Measurements from ENCODE around the gene ROR2.
A peak's percentile ranks its signal among the peaks of the same experiment; 100 is the strongest.
"Not testable (repeated sequence)": the region's sequence is repeated elsewhere in the genome, so short reads cannot be mapped to it uniquely, and the experiment has no call there.

Gene ROR2

DNA sequence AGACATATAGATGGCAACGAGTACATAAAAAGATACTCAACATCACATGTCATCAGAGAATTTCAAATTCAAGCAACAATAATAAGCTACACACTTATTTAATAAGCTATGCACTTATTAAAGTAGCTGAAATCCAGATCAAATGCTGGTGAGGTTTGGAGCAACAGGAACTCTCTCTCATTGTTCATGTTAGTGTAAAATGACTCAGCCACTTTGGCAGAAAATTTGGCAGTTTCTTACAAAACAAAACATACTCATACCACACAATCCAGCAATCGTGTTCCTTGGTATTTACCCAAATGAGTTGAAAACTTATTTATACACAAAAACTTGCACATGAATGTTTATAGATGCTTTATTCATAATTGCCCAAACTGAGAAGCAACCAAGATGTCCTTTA lies 394.9 kb downstream of the ROR2 start:
- peak in 1 of 5 experiments; percentile 22 for DNase-seq

DNA sequence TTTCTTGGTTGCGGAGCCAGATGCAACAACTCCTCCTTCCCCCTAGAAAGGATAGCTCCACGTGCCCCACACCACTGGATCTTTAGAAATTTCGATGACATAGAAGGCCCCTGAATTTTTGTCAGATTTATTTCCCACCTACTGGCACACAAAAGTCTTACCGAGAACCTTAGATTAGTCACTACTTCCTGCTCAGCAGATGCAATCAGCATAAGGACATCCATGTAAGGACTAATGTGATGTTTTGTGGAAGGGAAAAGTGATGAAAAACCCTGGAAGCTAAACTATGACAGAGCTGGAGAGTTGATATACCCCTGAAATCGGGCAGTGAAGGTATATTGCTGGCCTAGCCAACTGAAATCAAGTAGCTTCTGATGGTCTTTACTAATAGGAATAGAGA lies 400.9 kb downstream of the ROR2 start:
- DNase-seq: peak in 1 of 5 experiments; percentile 26

DNA sequence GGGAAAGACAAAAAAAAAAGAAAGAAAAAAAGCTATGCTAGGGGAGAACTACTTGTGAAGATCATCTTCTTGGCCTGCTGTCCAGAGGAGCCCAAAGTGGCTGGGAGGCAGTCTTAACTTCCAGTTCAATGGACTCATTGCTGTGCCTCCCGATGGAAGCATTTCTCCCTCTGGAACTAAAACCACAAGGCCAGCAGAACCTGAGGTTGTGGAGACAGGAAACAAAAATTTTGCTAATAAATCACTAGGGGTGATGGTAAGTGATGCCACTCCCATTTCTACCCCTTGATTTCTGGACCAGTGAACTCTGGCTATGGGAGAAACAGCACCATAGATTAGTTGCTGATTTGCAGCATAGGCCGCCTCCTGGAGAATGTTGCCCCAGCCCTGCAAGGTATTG lies 402.9 kb downstream of the ROR2 start:
- no peak for DNase-seq

DNA sequence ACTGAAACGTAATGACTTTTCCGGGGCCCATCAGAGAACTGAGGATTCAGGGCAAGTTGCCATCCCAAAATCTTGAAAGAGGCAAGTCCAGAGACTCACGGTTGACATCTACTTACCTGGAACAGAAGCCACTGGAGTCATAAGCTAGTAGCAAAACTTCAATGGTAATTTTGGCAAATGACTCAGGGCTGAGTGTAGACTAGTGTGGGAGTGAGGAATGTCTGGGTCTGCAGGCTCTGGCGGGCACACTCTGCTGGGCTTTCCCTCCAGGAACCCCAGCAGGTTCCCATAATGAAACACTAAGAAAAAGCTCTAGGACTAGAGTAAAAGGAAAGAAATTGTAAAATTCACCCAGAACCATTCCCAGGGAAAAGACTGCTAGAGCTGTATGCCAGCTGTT lies 403.5 kb downstream of the ROR2 start:
- DNase-seq: no peak

DNA sequence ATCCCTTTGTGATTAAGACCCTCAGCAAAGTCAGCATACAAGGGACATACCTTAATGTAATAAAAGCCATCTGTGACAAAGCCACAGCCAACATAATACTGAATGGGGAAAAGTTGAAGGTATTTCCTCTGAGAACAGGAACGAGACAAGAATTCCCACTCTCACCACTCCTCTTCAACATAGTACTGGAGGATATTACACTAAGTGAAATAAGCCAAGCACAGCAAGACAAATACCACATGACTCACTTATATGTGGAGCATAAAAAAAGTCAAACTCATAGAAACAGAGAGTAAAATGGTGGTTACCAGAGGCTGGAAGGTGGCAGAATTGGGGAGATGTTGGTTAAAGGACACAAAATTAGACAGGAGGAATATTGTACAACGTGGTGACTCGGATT lies 408.3 kb downstream of the ROR2 start:
- no peak for DNase-seq

DNA sequence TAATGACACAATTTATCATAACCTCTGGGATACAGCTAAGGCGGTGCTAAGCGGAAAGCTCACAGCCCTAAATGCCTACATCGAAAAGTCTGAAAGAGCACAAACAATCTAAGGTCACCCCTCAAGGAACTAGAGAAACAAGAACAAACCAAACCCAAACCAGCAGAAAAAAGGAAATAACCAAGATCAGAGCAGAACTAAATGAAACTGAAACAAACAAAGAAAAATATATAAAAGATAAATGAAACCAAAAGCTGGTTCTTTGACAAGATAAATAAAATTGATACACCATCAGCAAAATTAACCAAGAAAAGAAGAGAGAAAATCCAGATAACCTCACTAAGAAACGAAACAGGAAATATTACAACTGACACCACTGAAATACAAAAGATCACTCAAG lies 409.5 kb downstream of the ROR2 start:
- peak in 1 of 5 experiments; percentile 18 for DNase-seq

DNA sequence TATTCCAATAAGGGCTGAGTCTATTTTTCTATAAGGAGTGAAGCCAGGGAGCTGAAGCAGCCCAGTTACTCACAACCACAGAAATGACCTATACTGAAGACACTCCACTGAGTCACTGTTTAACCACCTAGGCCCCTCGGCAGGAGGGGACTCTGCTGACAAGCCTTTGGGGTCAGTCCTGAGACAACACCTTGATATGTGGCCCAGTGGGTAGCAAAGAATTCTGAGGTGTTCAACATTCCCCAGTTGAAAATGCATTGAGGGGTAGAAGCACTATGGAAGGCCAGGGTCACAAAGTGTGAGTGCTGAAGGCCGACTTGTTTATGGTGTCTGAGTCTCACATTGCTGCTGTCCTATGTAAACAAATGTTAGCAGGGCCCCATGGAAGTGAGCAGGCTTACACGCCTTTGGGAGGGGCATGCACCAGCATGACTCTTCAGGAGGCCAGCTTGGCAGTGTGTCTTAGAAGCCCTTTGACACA lies 413.8 kb downstream of the ROR2 start:
- DNase-seq: no peak

DNA sequence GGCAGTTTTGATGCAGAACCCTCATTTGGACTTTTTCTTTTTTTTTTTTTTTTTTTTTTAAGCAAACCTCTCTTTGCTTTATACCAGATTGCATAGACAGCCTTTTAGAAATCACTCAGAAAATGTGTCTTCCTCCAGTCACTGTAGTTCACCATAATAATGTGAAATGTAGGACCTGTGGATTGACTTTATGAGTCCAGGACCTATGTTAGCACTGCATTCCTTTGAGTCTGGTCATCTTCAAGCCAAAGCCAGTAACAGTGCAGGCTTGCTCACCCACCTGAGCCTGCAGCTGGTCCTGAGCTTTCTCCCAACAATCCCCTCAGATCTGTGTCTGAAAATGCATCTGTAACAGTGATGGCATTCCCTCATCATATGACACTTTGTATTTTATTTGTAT lies 415.7 kb downstream of the ROR2 start:
- no peak for DNase-seq

DNA sequence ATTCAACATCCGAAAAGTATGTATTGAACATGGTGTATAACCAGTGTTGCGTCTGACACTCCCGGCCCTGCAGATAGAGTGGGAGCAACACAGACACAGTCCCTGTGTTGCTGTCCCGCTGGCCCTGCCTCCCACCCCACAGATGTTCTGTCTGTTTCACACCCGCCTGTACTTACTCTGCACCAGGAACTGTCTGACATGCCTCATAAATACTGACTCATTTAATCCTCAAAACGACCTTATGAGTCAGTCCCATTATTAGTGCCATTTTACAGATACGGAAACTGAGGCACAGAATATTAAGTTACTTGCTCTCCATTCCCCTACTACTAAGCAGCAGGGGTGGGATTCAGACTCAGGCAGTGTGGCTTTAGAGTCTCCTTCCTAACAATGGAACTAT lies 416.6 kb downstream of the ROR2 start:
- no peak for DNase-seq

DNA sequence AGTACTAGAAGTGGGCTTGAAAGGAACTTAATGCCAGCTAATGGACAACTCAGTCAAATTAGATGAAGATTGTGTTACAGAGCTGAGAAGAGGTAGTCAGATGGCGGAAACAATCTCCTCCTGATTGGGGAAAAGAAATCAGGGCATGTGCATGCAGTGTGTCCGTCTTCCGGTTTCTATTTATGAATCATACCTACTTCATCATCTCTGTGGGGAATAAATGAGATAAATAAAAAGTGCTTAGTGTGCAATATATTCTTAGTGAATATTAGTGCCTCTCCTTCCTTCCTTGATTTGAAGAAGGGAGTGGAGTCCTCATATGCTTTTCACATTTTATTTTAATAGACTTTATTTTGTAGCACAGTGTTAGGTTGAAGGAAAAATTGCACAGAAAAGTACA lies 417.7 kb downstream of the ROR2 start:
- DNase-seq: no peak

DNA sequence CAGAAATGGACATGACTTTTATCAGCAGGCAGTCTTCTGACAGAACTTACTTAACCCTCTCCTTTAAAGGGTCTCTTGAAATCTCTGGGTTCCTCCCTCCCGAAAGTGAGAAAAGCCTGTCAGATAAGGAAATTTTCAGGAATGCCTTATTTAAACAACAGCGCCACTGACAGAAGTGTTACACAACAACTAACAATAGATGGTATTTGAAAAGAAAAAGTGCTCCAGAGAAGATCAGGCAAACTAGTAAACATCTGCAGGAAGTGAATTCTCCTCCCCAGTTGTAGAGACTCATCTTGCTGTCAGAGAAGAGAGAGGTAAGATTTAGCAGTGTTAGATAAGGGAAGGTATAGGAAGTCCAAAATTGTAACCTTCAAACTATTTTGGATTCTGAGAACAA lies 419.2 kb downstream of the ROR2 start:
- no peak for DNase-seq

DNA sequence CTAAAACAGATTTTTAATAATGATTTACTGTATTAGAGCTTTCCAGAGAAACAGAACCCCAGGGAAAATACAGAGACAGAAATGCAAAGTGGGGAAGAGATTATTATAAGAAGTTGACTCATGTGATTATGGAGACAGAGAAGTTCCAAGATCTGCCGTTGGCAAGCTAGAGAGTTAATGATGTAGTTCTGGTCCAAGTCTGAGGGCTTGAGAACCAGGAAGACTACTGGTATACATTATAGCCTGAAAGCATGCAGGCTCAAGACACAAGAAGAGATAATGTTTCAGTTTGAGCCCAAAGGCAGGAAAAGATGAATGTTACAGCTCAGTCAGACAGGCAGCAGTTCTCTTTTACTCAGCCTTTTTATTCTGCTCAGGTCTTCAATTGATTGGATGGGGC lies 427.5 kb downstream of the ROR2 start:
- DNase-seq: no peak

DNA sequence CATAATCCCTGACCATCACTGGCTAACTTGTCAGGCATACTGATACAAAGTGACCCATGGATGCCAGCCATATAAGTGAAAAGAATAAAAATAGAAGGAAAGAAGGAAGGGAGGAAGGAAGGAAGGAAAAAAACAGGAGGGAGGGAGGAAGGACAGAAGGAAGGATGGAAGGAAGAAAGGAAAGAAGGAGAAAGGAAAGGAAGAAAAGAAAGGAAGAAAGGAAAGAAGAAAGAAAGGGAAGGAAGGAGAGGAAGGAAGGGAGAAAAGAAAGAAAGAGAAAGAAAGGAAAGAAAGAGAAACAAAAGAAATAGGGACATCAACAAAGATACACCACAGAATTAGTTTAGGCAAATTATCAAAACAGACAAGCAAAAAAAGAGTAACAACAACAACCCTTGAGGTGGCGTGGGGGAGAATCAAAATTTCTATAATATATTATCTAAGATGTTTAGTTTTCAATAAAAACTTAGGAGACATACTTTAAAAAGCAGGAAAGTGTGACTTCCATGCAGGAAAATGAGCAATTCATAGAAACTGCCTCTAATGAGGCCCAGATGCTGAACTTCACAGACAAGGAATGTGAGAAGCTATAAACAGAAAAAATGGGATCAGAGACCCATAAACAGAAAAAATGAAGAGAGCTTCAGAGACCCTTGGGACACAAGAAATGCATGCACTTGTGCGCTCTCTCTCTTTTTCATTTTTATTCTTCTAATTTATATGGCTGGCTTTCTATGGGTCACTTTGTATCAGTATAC lies 430.3 kb downstream of the ROR2 start:
- no peak for DNase-seq

DNA sequence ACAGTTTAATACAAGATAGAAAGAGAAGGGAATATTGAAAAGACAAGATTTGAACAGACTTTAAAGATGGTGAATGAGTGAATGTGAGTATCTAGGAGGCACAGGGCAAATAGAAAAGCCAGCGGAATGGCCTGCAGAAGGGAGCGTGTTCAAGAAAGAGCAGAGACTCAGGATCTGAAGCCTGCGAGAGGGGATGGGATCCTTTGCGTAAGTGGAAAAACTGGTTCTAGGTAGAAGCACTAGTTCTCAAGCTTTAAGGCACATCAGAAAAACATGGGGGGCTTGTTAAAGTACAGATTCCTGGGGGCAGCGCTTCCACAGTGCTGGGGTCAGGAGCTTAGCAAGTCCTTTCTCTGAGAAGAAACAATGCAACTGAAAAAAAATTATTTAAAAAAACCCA lies 431.6 kb downstream of the ROR2 start:
- no peak for DNase-seq

DNA sequence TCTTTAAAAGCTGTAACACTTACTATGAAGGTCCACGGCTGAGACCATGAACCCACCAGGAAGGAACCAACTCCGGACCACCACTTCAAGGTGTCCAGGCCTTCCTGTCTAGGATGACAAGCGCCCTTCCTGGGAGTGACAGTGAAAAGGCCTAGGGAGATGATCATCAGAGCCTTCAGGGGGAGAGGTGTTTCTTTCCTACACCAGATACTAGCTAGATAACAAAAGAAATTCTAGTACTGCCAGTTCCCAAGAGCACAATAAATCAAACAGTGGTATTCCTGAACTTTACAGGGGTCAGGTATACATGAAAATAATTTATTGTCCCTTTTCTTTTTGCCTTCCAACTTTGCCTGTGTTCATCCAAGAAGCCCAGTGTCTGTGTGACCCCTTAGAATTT lies 432.2 kb downstream of the ROR2 start:
- no peak for DNase-seq

DNA sequence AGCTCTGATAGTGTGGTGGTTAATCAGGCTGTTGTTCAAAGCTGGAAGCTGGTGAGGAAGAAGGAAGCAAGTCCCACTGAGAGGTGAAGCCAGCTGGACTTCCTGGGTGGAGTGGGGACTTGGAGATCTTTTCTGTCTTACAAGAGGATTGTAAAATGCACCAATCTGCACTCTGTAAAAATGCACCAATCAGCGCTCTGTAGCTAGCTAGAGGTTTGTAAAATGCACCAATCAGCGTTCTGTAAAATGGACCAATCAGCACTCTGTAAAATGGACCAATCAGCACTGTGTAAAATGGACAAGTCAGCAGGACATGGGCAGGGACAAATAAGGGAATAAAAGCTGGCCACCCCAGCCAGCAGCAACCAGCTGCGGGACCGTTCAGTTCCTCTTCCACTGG lies 432.7 kb downstream of the ROR2 start:
- not testable (repeated sequence) for DNase-seq

DNA sequence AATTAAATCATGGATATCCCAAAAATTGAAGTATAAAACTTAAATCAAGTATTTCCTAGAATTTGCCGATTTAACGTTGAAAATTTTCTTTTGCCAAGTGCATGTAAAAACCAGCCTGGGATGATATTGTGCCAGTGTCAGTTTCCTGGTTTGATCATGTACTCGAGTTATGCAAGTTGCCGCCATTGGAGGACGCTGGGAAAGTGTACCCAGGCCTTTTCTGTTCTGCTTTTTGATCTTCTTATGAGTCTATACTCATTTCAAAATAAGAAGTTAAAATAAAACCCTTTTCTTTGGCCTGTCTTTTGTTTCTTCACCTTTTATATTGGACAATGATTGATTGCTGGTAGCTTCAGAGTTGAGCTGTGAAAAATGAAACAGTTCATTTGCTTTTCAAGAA lies 433.3 kb downstream of the ROR2 start:
- DNase-seq: no peak

DNA sequence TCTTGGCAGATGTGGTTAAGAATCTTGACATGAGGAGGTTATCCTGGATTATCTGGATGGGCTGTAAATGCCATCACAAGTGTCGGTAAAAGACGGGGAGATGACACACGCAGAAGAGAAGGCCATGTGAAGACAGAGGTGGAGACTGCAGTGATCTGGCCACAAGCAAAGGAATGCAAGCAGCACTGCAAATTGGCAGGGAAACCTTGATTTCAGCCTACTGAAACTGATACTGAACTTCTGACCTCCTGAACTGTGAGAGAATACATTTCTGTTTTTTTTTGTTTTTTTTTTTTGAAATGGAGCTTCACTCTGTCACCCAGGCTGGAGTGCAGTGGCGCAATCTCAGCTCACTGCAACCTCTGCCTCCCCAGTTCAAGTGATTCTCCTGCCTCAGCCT lies 433.9 kb downstream of the ROR2 start:
- DNase-seq: no peak

DNA sequence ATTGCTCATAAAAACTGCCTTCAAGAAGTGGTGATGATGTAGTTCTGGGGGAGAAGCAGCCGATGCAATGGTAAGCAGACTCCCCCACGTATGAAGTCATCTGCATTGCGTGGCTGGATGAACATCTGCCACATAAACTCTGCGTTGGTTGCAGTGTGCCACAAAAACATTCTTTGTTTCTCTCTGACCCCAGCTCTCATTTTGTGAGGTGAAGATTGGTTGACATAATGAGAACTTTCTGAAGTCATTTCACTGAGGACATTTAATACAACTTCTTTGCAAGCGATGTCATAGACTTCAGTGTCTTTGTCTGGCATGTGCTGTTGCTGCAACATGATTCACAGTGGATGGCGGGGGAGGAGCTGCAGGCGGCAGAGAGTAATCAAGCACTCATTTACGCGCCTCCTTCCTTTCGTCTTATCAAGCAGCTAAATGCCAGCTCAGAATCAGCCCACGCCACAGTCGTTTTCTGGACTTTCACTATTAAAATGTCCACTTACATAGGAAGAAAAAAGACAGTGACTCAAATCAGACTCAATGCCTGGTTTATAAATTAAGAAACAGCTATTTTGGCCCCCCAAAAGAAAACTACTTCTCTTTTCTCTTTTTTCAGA lies 434.8 kb downstream of the ROR2 start:
- peak in 1 of 5 experiments; percentile 49 for DNase-seq
